OCI-LY3 (cell line): ENCODE results near the gene CIITA.

Experiments
- H2AFZ ChIP-seq: fragments of 200-600, 300-600 bp; shearing (Covaris generic); 2 replicates; pipeline ENCODE4 v1.6.0; 2014; ENCODE audit warnings: antibody characterized with exemption, low read depth, low read length
- H3K27ac ChIP-seq: fragments of 200-600, 300-600 bp; sonication (generic); 2 replicates; pipeline ENCODE4 v1.5.1; 2014; ENCODE audit warnings: mild to moderate bottlenecking, low read length, moderate library complexity, mixed read lengths
- H3K27me3 ChIP-seq: fragments of 200-600, 300-600 bp; sonication (generic); 2 replicates; pipeline ENCODE4 v1.6.1; 2014; ENCODE audit warnings: low read depth, low read length, mixed read lengths
- H3K36me3 ChIP-seq: fragments of 200-600, 300-600 bp; sonication (generic); replicated peaks from 2 replicates; pipeline ENCODE3; 2014; ENCODE audit warnings: low read depth, low read length, mixed read lengths
- H3K4me1 ChIP-seq: fragments of 300-600, 200-600 bp; sonication (generic); 2 replicates; pipeline ENCODE4 v1.6.1; 2014; ENCODE audit warnings: low read length, mixed read lengths
- H3K4me2 ChIP-seq: fragments of 200-600, 300-600 bp; sonication (generic); 2 replicates; pipeline ENCODE4 v1.6.1; 2014; ENCODE audit warnings: low read length, mixed read lengths
- H3K4me3 ChIP-seq: fragments of 300-600, 200-600 bp; sonication (generic); 2 replicates; pipeline ENCODE4 v1.5.1; 2014; ENCODE audit warnings: antibody characterized with exemption, mild to moderate bottlenecking, low read length, moderate library complexity
- H3K79me2 ChIP-seq: fragments of 300-600, 200-600 bp; shearing (Covaris generic); 2 replicates; pipeline ENCODE4 v1.6.1; 2014; ENCODE audit warnings: mild to moderate bottlenecking, low read length, mixed read lengths
- H3K9ac ChIP-seq: fragments of 300-600, 200-600 bp; shearing (Covaris generic); 2 replicates; pipeline ENCODE4 v1.6.0; 2014; ENCODE audit warnings: mild to moderate bottlenecking, low read length, moderate library complexity
- H3K9me3 ChIP-seq: fragments of 200-600, 300-600 bp; shearing (Covaris generic); 2 replicates; pipeline ENCODE4 v1.6.1; 2014; ENCODE audit warnings: low read length, mixed read lengths; ENCODE audit not compliant: insufficient read depth
- H4K20me1 ChIP-seq: fragments of 200-600, 300-600 bp; sonication (generic); 2 replicates; pipeline ENCODE4 v1.6.1; 2016; ENCODE audit warnings: low read length, mixed read lengths; ENCODE audit not compliant: insufficient read depth
- CTCF ChIP-seq: fragments of 200-600, 300-600 bp; sonication (generic); IDR thresholded peaks from 2 replicates; pipeline ENCODE4 v1.5.1; 2014; ENCODE audit warnings: antibody characterized with exemption, low read length, low read depth
- EZH2phosphoT487 ChIP-seq: fragments of 200-600 bp; shearing (Covaris generic); IDR thresholded peaks from 2 replicates; pipeline ENCODE4 v1.6.1; 2018; ENCODE audit warnings: antibody characterized with exemption, mixed run types, low read depth

CIITA gene

DNA sequence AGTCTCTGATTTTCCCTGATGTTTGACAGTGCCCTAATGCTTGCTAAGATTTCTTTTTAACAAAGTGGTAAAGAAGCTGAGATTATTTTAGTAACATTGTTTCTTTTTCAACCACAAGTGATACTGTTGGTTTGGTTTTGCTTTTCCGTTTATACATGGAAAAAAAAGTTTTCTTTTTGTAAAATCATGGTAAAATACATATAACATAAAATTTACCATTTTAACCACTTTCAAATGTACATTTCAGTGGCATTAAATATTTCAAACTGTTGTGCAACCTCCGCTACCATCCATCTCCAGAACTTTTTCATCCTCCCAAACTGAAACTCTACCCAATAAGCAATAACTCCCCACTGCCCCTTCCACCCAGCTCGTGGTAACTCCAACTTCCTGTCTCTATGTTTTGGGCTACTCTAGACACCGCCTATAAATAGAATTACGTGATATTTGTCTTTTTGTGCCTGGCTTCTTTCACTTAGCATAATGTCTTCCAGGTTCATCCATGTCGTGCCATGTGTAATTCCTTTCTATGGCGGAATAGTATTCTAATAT lies 4.6 kb downstream of the CIITA start:
- Histone ChIP-seq H4K20me1 (peaks cover 85% of the 10 kb centered on the region), H3K4me3 (peak overlapping the region; percentile 96), H3K27ac (peak overlapping the region; percentile 95), H3K4me1 (peaks cover 65% of the 10 kb centered on the region), H3K27me3 (no peaks in the 10 kb centered on the region), H2AFZ (no peak overlapping the region), H3K79me2 (peaks cover 96% of the 10 kb centered on the region), H3K4me2 (peak overlapping the region; percentile 84), H3K9ac (peak overlapping the region; percentile 21), H3K36me3 (peaks cover 88% of the 10 kb centered on the region), H3K9me3 (no peaks in the 10 kb centered on the region)
- TF ChIP-seq EZH2phosphoT487 (no peak), CTCF (no peak)

- no peak for TF ChIP-seq CTCF
- no peak for TF ChIP-seq EZH2phosphoT487
Observed at GRCh38 chr16:10883004-10883403, 6.0 kb downstream of the CIITA start.

GRCh38 chr16:10885246-10885645 lies 8.2 kb downstream of the CIITA start:
- TF ChIP-seq CTCF = no peak
- no peak for TF ChIP-seq EZH2phosphoT487
- peak overlapping the region; percentile 80 for H3K27ac ChIP-seq
- peaks cover 100% of the 10 kb centered on the region for H4K20me1 ChIP-seq
- peak overlapping the region; percentile 21; the same call in 1 of the 2 replicates for H3K9ac ChIP-seq
- peaks cover 87% of the 10 kb centered on the region for H3K36me3 ChIP-seq
- peaks cover 100% of the 10 kb centered on the region for H3K79me2 ChIP-seq
- H3K27me3 ChIP-seq = no peaks in the 10 kb centered on the region
- no peaks in the 10 kb centered on the region for H3K9me3 ChIP-seq
- no peak overlapping the region for H2AFZ ChIP-seq
- H3K4me1 ChIP-seq = peaks cover 96% of the 10 kb centered on the region
- peak overlapping the region; percentile 71 for H3K4me2 ChIP-seq
- peak overlapping the region; percentile 20 for H3K4me3 ChIP-seq

More at GRCh38 chr16:10883004-10883403, 6.0 kb downstream of the CIITA start:
- no peaks in the 10 kb centered on the region for H3K27me3 ChIP-seq
- peaks cover 91% of the 10 kb centered on the region for H3K36me3 ChIP-seq
- no peak overlapping the region for H2AFZ ChIP-seq
- peak overlapping the region; percentile 71 for H3K4me2 ChIP-seq
- H4K20me1 ChIP-seq = peaks cover 98% of the 10 kb centered on the region
- peaks cover 100% of the 10 kb centered on the region for H3K79me2 ChIP-seq
- H3K9ac ChIP-seq = no peak overlapping the region
- 0 out of 2 replicates have a peak overlapping the region, but pooled peaks have one; percentile 5 for H3K4me3 ChIP-seq
- H3K9me3 ChIP-seq = no peaks in the 10 kb centered on the region
- 0 out of 2 replicates have a peak overlapping the region, but pooled peaks have one; percentile 80 for H3K27ac ChIP-seq
- peaks cover 78% of the 10 kb centered on the region for H3K4me1 ChIP-seq

DNA sequence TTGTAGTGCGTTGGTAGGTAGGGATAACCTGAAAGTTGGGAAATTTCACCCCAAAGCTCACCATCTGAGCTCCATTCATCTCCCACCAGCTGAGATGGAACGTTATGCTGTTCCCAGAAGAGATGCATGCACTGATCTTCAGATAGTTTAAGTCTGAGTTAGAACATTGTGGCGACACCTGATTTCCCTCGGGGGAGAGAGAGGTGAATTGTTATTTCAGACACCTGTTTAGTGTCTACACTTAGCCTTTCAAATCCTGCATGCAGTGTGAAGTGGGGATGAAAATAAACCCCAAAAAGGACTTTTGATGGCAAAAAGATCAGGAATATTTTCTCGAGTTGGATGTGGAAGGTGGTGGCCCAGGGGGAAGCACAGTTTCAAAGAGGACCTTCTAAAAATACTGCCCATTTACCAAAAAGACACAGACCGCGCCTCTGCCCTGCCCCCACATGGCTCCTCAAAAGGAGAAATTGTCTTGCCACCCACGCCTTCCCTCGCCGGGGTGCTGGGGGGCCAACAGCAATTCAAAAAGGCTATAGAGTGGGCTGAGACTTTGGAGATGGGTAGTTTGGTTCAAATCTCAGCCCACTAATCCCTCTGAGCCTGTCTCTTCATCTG lies 11.4 kb downstream of the CIITA start:
- peaks cover 78% of the 10 kb centered on the region for H3K36me3 ChIP-seq
- peak overlapping the region; percentile 59 for H3K4me2 ChIP-seq
- peak overlapping the region; percentile 80 for H3K27ac ChIP-seq
- H3K27me3 ChIP-seq = no peaks in the 10 kb centered on the region
- peaks cover 100% of the 10 kb centered on the region for H3K4me1 ChIP-seq
- H3K79me2 ChIP-seq = peaks cover 100% of the 10 kb centered on the region
- no peaks in the 10 kb centered on the region for H3K9me3 ChIP-seq
- peak overlapping the region; percentile 32 for H3K4me3 ChIP-seq
- no peak for TF ChIP-seq CTCF
- TF ChIP-seq EZH2phosphoT487 = no peak
- no peak overlapping the region for H2AFZ ChIP-seq
- H4K20me1 ChIP-seq = peaks cover 100% of the 10 kb centered on the region
- H3K9ac ChIP-seq = peak overlapping the region; percentile 12; the same call in 1 of the 2 replicates
